CD4-positive, alpha-beta T cell (primary cell): ENCODE results near the gene SIAH1. TPM values are rescaled to one million over a fixed set of nuclear protein-coding genes. Genes with fewer than 3 reads are reported as not detected.
A peak's percentile ranks its signal among the peaks of the same experiment; 100 is the strongest.

ENCODE experiments used
- ATAC-seq: fragments of 200-7000 bp; cut with Tn5 transposase; one replicate; pipeline ENCODE4 v1.10.0; 2022; ENCODE audit warnings: mild to moderate bottlenecking; ENCODE audit not compliant: poor library complexity
- CTCF ChIA-PET: fragments of 350-600 bp; sonication (Branson Sonifier 250); formaldehyde crosslinking; loops from one replicate; lab custom pipeline; 2021; ENCODE audit warnings: antibody characterized with exemption, inconsistent platforms; lab: Charles Lee
- POLR2A ChIA-PET: fragments of 350-600 bp; sonication (Branson Sonifier 250); formaldehyde crosslinking; loops from one replicate; lab custom pipeline; 2021; ENCODE audit warnings: antibody characterized with exemption, inconsistent platforms; lab: Charles Lee
- DNase-seq, 14 experiments: peaks; one replicate each; pipeline ENCODE4 v3.0.0-alpha.2; 2013 to 2020; ENCODE audit warnings: mixed read lengths in 2 of 14
- H3K27ac ChIP-seq, 2 donors: one replicate each; pipeline versions ENCODE4 v1.5.1 to v1.7.0; 2013; ENCODE audit warnings: low read length in 2 of 2, low read depth in 1 of 2, mild to moderate bottlenecking in 1 of 2
- H3K27me3 ChIP-seq, 2 experiments: 1 replicate in 1 of 2; 2 replicates in 1 of 2; pipeline versions ENCODE4 v1.6.1 to v1.7.0; 2013; ENCODE audit warnings: low read length in 2 of 2, control low read depth in 1 of 2, mild to moderate bottlenecking in 1 of 2, moderate library complexity in 1 of 2; ENCODE audit not compliant: insufficient read depth in 2 of 2, control insufficient read depth in 1 of 2
- H3K36me3 ChIP-seq: one replicate; pipeline ENCODE4 v1.6.1; 2013; ENCODE audit warnings: low read length, control low read depth; ENCODE audit not compliant: insufficient read depth
- H3K4me1 ChIP-seq: one replicate; pipeline ENCODE4 v1.6.1; 2013; ENCODE audit warnings: low read length, control low read depth; ENCODE audit not compliant: insufficient read depth
- H3K4me3 ChIP-seq: one replicate; pipeline ENCODE4 v1.5.1; 2013; ENCODE audit warnings: mild to moderate bottlenecking, low read length, moderate library complexity
- H3K9me3 ChIP-seq, 2 experiments: 1 replicate in 1 of 2; 2 replicates in 1 of 2; pipeline versions ENCODE4 v1.6.1 to v1.7.0; 2013; ENCODE audit warnings: low read length in 2 of 2, mild to moderate bottlenecking in 2 of 2, control low read depth in 1 of 2, moderate library complexity in 1 of 2; ENCODE audit not compliant: control insufficient read depth in 1 of 2, insufficient read depth in 1 of 2
- H3K27ac Mint-ChIP-seq: one replicate; pipeline ENCODE4 v1.8.0; 2020; ENCODE audit warnings: mixed read lengths
- H3K27me3 Mint-ChIP-seq: one replicate; pipeline ENCODE4 v1.8.0; 2021; ENCODE audit warnings: mixed read lengths
- H3K36me3 Mint-ChIP-seq: one replicate; pipeline ENCODE4 v1.8.0; 2021; ENCODE audit warnings: low read depth, mixed read lengths
- H3K4me1 Mint-ChIP-seq: one replicate; pipeline ENCODE4 v1.8.0; 2021; ENCODE audit warnings: low read depth, mixed read lengths
- H3K4me3 Mint-ChIP-seq: one replicate; pipeline ENCODE4 v1.8.0; 2020; ENCODE audit warnings: mild to moderate bottlenecking, mixed read lengths
- H3K9me3 Mint-ChIP-seq: one replicate; pipeline ENCODE4 v1.8.0; 2020; ENCODE audit warnings: mixed read lengths
- CTCF ChIP-seq: fragments of 200-600 bp; IDR thresholded peaks from one replicate; pipeline ENCODE4 v1.8.0; 2022; ENCODE audit warnings: antibody characterized with exemption, mild to moderate bottlenecking
- intact Hi-C, 2 experiments: fragments of 100-400 bp; cut with DNase I in 1 of 2; cut with micrococcal nuclease in 1 of 2; formaldehyde crosslinking; loops; one replicate each; pipeline versions ENCODE4 v1.15.1 to v1.9.0; 2023 to 2025; cut with DNase I, micrococcal nuclease
- total RNA-seq, 174 experiments: library from RNA in 2 of 174; stranded (reverse) in 2 of 174; gene quantifications; one replicate each; pipeline ENCODE4 v1.2.3 and lab custom pipeline; 2021 to 2026

SIAH1 gene
- total RNA-seq, 2 experiments from 2014 or later, result 40.9 to 43.0 TPM

- Mint-ChIP-seq H3K4me3 (peak overlapping the region; percentile 20), H3K36me3 (peaks cover 34% of the 10 kb centered on the region), H3K9me3 (no peaks in the 10 kb centered on the region), H3K27ac (no peak overlapping the region), H3K27me3 (no peaks in the 10 kb centered on the region), H3K4me1 (peaks cover 29% of the 10 kb centered on the region)
- Histone ChIP-seq H3K4me1 (peaks cover 12% of the 10 kb centered on the region), H3K4me3 (no peak overlapping the region), H3K9me3 (no peaks in the 10 kb centered on the region), H3K36me3 (peaks cover 12% of the 10 kb centered on the region), H3K27ac (no peak overlapping the region), H3K27me3 (no peaks in the 10 kb centered on the region)
- POLR2A ChIA-PET, result interaction anchor here (0.7 kb wide), 1 partner anchor 251 kb away, joined by 3 read pairs; no protein-coding TSS in a partner anchor
- no peak for TF ChIP-seq CTCF
- DNase-seq (no peak), ATAC-seq (no peak)
- CTCF ChIA-PET, result interaction anchor here (1.6 to 2.8 kb wide), 2 partner anchors 262 to 269 kb away, joined by 6 to 15 read pairs; no protein-coding TSS in a partner anchor
- intact Hi-C loops, result no loop called here
These were observed 23.6 kb downstream of the SIAH1 start for GRCh38 chr16:48361540-48362144.

GRCh38 chr16:48361012-48361411 lies 24.2 kb downstream of the SIAH1 start:
- Histone ChIP-seq H3K4me3 (no peak overlapping the region), H3K4me1 (peaks cover 9% of the 10 kb centered on the region), H3K9me3 (no peaks in the 10 kb centered on the region), H3K36me3 (peaks cover 12% of the 10 kb centered on the region), H3K27me3 (no peaks in the 10 kb centered on the region), H3K27ac (no peak overlapping the region)
- ChIA-PET POLR2A (interaction anchor here (0.7 kb wide), 2 partner anchors 252 to 1547 kb away, joined by 3 to 4 read pairs; no protein-coding TSS in a partner anchor), CTCF (interaction anchor here (1.6 to 2.8 kb wide), 2 partner anchors 262 to 270 kb away, joined by 6 to 15 read pairs; no protein-coding TSS in a partner anchor)
- TF ChIP-seq CTCF, result no peak
- no peak overlapping the region for H3K4me3 Mint-ChIP-seq
- DNase-seq, result no peak
- peaks cover 23% of the 10 kb centered on the region for H3K4me1 Mint-ChIP-seq
- ATAC-seq, result no peak
- H3K9me3 Mint-ChIP-seq, result no peaks in the 10 kb centered on the region
- no peak overlapping the region for H3K27ac Mint-ChIP-seq
- H3K27me3 Mint-ChIP-seq, result no peaks in the 10 kb centered on the region
- peaks cover 28% of the 10 kb centered on the region for H3K36me3 Mint-ChIP-seq
- intact Hi-C loops, result no loop called here

GRCh38 chr16:48359983-48360382 lies 25.2 kb downstream of the SIAH1 start:
- H3K4me3 Mint-ChIP-seq, result no peak overlapping the region
- POLR2A ChIA-PET, result no interaction called here
- no peaks in the 10 kb centered on the region for H3K27me3 Mint-ChIP-seq
- Histone ChIP-seq H3K27me3 (no peaks in the 10 kb centered on the region), H3K9me3 (no peaks in the 10 kb centered on the region), H3K36me3 (peaks cover 17% of the 10 kb centered on the region), H3K27ac (no peak overlapping the region), H3K4me3 (no peak overlapping the region), H3K4me1 (peaks cover under 1% of the 10 kb centered on the region)
- H3K36me3 Mint-ChIP-seq, result peaks cover 33% of the 10 kb centered on the region
- ATAC-seq (no peak), DNase-seq (no peak)
- intact Hi-C loops, result no loop called here
- no peak overlapping the region for H3K27ac Mint-ChIP-seq
- no peak for TF ChIP-seq CTCF
- peaks cover 17% of the 10 kb centered on the region for H3K4me1 Mint-ChIP-seq
- CTCF ChIA-PET, result interaction anchor here (1.1 to 2.8 kb wide), 3 partner anchors 24 to 271 kb away, joined by 3 to 15 read pairs (median 6); no protein-coding TSS in a partner anchor
- no peaks in the 10 kb centered on the region for H3K9me3 Mint-ChIP-seq
